ENCODE measurements around the gene CDHR5. TPM values are rescaled to one million over a fixed set of nuclear protein-coding genes. Genes with fewer than 3 reads are reported as not detected.

CDHR5 gene
- total RNA-seq, 2 donors from 2014 or later: 0.13 to 0.27 TPM

- H3K9me3 ChIP-seq (ENCODE audit: control insufficient read depth, low read length): no peaks in the 10 kb centered on the region
- peaks cover 31% of the 10 kb centered on the region for H3K27me3 Mint-ChIP-seq (ENCODE audit: insufficient read depth)
- H3K4me3 Mint-ChIP-seq: no peak overlapping the region
- peaks cover 13% of the 10 kb centered on the region for H3K27me3 ChIP-seq (ENCODE audit: control insufficient read depth, insufficient read depth, low read length, poor library complexity, severe bottlenecking)
- no peaks in the 10 kb centered on the region for H3K36me3 ChIP-seq (ENCODE audit: control insufficient read depth, insufficient read depth, low read length)
- peaks cover 23% of the 10 kb centered on the region for H3K4me1 Mint-ChIP-seq
- no peak for DNase-seq
- H3K27ac Mint-ChIP-seq: no peak overlapping the region
- no peak overlapping the region for H3K27ac ChIP-seq (ENCODE audit: low read depth, low read length)
- H3K4me1 ChIP-seq (ENCODE audit: control insufficient read depth, insufficient read depth, low read length): peaks cover 18% of the 10 kb centered on the region
- no peaks in the 10 kb centered on the region for H3K9me3 Mint-ChIP-seq
- H3K36me3 Mint-ChIP-seq (ENCODE audit: low read depth): no peaks in the 10 kb centered on the region
- 91 to 94% methylated on average over 12 to 16 of the region's 16 CpGs for WGBS, 2 experiments (ENCODE audit: insufficient coverage in 1 of 2, insufficient read length in 1 of 2)
- H3K9ac ChIP-seq (ENCODE audit: extremely low read depth, low read length, poor library complexity, severe bottlenecking): no peak overlapping the region
- no peak for TF ChIP-seq CTCF (conservative IDR thresholded peaks at IDR 0.05)
- H3K4me3 ChIP-seq (ENCODE audit: low read length): no peak overlapping the region
These were observed 51.5 kb downstream of the CDHR5 start for GRCh38 chr11:573146-573759.

GRCh38 chr11:571802-572185 is 53.0 kb downstream of the CDHR5 start:
- Mint-ChIP-seq H3K27me3 (ENCODE audit: insufficient read depth) (peaks cover 37% of the 10 kb centered on the region), H3K9me3 (no peaks in the 10 kb centered on the region), H3K36me3 (ENCODE audit: low read depth) (no peaks in the 10 kb centered on the region), H3K4me3 (no peak overlapping the region), H3K4me1 (peaks cover 15% of the 10 kb centered on the region), H3K27ac (no peak overlapping the region)
- peaks cover 13% of the 10 kb centered on the region for H3K27me3 ChIP-seq (ENCODE audit: control insufficient read depth, insufficient read depth, low read length, poor library complexity, severe bottlenecking)
- H3K4me3 ChIP-seq (ENCODE audit: low read length): no peak overlapping the region
- peaks cover 13% of the 10 kb centered on the region for H3K4me1 ChIP-seq (ENCODE audit: control insufficient read depth, insufficient read depth, low read length)
- H3K36me3 ChIP-seq (ENCODE audit: control insufficient read depth, insufficient read depth, low read length): no peaks in the 10 kb centered on the region
- no peak overlapping the region for H3K9ac ChIP-seq (ENCODE audit: extremely low read depth, low read length, poor library complexity, severe bottlenecking)
- H3K27ac ChIP-seq (ENCODE audit: low read depth, low read length): no peak overlapping the region
- WGBS, 2 experiments (ENCODE audit: insufficient coverage in 1 of 2, insufficient read length in 1 of 2): 81% methylated on average over 8 of the region's 8 CpGs; no CpG with 5 or more reads in 1 of the 2 experiments
- no peak for DNase-seq
- no peak for TF ChIP-seq CTCF (conservative IDR thresholded peaks at IDR 0.05)
- no peaks in the 10 kb centered on the region for H3K9me3 ChIP-seq (ENCODE audit: control insufficient read depth, low read length)

- H3K27me3 ChIP-seq (ENCODE audit: control insufficient read depth, insufficient read depth, low read length, poor library complexity, severe bottlenecking): peaks cover 2% of the 10 kb centered on the region
- 75 to 80% methylated on average over 20 to 36 of the region's 36 CpGs for WGBS, 2 experiments (ENCODE audit: insufficient coverage in 1 of 2, insufficient read length in 1 of 2)
- peaks cover 7% of the 10 kb centered on the region for H3K4me1 ChIP-seq (ENCODE audit: control insufficient read depth, insufficient read depth, low read length)
- Mint-ChIP-seq H3K36me3 (ENCODE audit: low read depth) (peaks cover 2% of the 10 kb centered on the region), H3K9me3 (no peaks in the 10 kb centered on the region), H3K27ac (no peak overlapping the region), H3K4me3 (peak overlapping the region; percentile 61), H3K4me1 (peaks cover 6% of the 10 kb centered on the region), H3K27me3 (ENCODE audit: insufficient read depth) (peaks cover 27% of the 10 kb centered on the region)
- H3K4me3 ChIP-seq (ENCODE audit: low read length): peak overlapping the region; percentile 77
- H3K9me3 ChIP-seq (ENCODE audit: control insufficient read depth, low read length): no peaks in the 10 kb centered on the region
- DNase-seq: no peak
- no peak overlapping the region for H3K27ac ChIP-seq (ENCODE audit: low read depth, low read length)
- no peak for TF ChIP-seq CTCF (conservative IDR thresholded peaks at IDR 0.05)
- no peaks in the 10 kb centered on the region for H3K36me3 ChIP-seq (ENCODE audit: control insufficient read depth, insufficient read depth, low read length)
- peak overlapping the region; percentile 11 for H3K9ac ChIP-seq (ENCODE audit: extremely low read depth, low read length, poor library complexity, severe bottlenecking)
These were observed 55.4 kb downstream of the CDHR5 start for GRCh38 chr11:569158-569885.

Measured in endodermal cell (in vitro differentiated cells).